ENCODE data around the gene ANKS1B. TPM values are rescaled to one million over a fixed set of nuclear protein-coding genes. Genes with fewer than 3 reads are reported as not detected.
"Not testable (repeated sequence)": the region's sequence is repeated elsewhere in the genome, so short reads cannot be mapped to it uniquely, and the experiment has no call there.

The ANKS1B gene
- total RNA-seq, 8 experiments from 2014 or later = 4.4 to 49.1 (median 14.2) TPM

GRCh38 chr12:99619389-99620158, 365.2 kb downstream of the ANKS1B start:
- Histone ChIP-seq H3K4me1 (replicated peaks in 1 of 2) (no peaks in the 10 kb centered on the region), H3K4me3 (no peak overlapping the region), H3K27ac (no peak overlapping the region)
- WGBS, 10 experiments = 0 to 83% (median 38%) methylated on average over 1 to 5 of the region's 7 CpGs
- in situ Hi-C loops (cut with MboI; ENCODE audit: low pct_unique_long_range_greater_than_20kb in 2 of 9, low sequenced_read_pairs in 9 of 9, unreplicated experiment in 9 of 9) = loop anchor here in 1 of 9 experiments (25.0 kb wide), 2 partner anchors 232 to 582 kb away; no protein-coding TSS in a partner anchor
- ATAC-seq (replicated peaks in 6 of 8) = peak in 4 of 8 experiments; percentile 31 to 76 (median 62)

DNA sequence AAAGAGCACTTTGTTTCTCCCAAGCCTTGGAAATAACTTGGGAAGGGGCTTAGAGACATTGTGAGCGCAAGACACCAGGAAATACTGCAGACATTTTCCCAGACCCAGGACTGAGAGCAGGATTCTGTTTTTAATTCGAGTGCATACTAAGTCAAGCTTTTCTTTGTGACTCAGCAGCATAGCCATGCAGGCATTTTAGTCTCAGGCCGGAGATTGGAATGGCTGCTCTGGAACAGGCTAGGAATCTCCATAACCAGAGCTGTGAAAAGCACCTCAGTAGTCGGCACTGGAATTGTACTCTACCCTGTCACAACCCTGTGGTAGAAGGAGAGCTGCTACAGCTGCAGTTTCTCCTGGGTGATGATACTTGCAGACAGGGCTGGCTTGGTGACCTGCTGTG, 366.1 kb downstream of the ANKS1B start:
- no peak for ATAC-seq (replicated peaks in 6 of 8)
- Histone ChIP-seq H3K4me3 (no peak overlapping the region), H3K4me1 (replicated peaks in 1 of 2) (no peaks in the 10 kb centered on the region), H3K27ac (no peak overlapping the region)
- WGBS, 10 experiments = 0 to 100% (median 71%) methylated on average over 1 to 4 of the region's 4 CpGs; no CpG with 5 or more reads in 1 of the 10 experiments
- in situ Hi-C loops (cut with MboI; ENCODE audit: low pct_unique_long_range_greater_than_20kb in 2 of 9, low sequenced_read_pairs in 9 of 9, unreplicated experiment in 9 of 9) = loop anchor here in 1 of 9 experiments (25.0 kb wide), 2 partner anchors 231 to 581 kb away; no protein-coding TSS in a partner anchor

GRCh38 chr12:99611599-99611998, 373.1 kb downstream of the ANKS1B start:
- no peak overlapping the region for H3K4me3 ChIP-seq
- ATAC-seq (replicated peaks in 6 of 8) = peak in 2 of 8 experiments; percentile 20 to 68
- H3K27ac ChIP-seq = no peak overlapping the region
- WGBS, 10 experiments = 12 to 100% (median 80%) methylated on average over 1 to 3 of the region's 3 CpGs
- in situ Hi-C loops (cut with MboI; ENCODE audit: low pct_unique_long_range_greater_than_20kb in 2 of 9, low sequenced_read_pairs in 9 of 9, unreplicated experiment in 9 of 9) = loop anchor here in 1 of 9 experiments (25.0 kb wide), 2 partner anchors 224 to 574 kb away; no protein-coding TSS in a partner anchor
- H3K4me1 ChIP-seq (replicated peaks in 1 of 2) = no peaks in the 10 kb centered on the region

- no peak overlapping the region for H3K27ac ChIP-seq
- no peak for ATAC-seq (replicated peaks in 6 of 8)
- in situ Hi-C loops (cut with MboI; ENCODE audit: low pct_unique_long_range_greater_than_20kb in 2 of 9, low sequenced_read_pairs in 9 of 9, unreplicated experiment in 9 of 9) = loop anchor here in 1 of 9 experiments (25.0 kb wide), 2 partner anchors 224 to 574 kb away; no protein-coding TSS in a partner anchor
- WGBS, 10 experiments = 4 to 100% (median 68%) methylated on average over 2 to 3 of the region's 3 CpGs; no CpG with 5 or more reads in 3 of the 10 experiments
- no peak overlapping the region for H3K4me3 ChIP-seq
- H3K4me1 ChIP-seq (replicated peaks in 1 of 2) = no peaks in the 10 kb centered on the region
Observed at GRCh38 chr12:99611117-99611516, 373.6 kb downstream of the ANKS1B start.

DNA sequence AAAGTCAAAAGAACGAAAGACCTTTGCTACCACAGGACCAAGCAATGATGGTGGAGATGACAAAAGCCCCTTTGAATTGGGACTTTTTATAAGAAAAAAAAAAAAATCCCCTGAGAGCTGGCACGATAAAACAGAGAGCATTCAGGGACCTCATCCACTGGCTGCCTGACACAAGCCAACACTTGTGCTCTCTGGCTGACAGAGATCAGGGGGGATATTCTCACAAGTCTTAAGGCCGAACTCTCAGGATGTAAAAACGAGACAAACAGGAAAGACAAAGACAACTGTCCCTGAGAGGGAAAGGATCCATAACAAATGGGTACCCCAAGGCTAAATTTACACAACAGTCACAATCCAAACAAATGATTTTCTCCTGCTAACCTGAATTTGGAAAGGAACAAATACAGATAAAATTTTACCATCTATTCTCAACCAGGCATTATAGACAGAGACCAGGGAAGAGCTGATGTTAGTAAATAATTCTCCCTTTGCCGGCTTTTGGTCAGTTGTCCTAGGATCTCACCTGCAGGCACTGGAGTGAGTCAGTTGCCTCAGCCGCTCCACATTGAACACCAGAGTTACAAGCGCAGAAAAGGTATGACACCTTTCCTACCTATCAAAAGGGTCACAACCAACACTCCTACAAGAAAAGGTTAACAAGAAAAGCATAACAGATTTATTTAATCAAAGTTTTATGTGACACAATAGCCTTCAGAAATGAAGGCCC, 375.1 kb downstream of the ANKS1B start:
- no peaks in the 10 kb centered on the region for H3K4me1 ChIP-seq (replicated peaks in 1 of 2)
- in situ Hi-C loops (cut with MboI; ENCODE audit: low pct_unique_long_range_greater_than_20kb in 2 of 9, low sequenced_read_pairs in 9 of 9, unreplicated experiment in 9 of 9) = loop anchor here in 1 of 9 experiments (25.0 kb wide), 2 partner anchors 222 to 572 kb away; no protein-coding TSS in a partner anchor
- 32 to 100% (median 61%) methylated on average over 1 to 6 of the region's 7 CpGs; no CpG with 5 or more reads in 1 of the 10 experiments for WGBS, 10 experiments
- H3K4me3 ChIP-seq = no peak overlapping the region
- no peak for ATAC-seq (replicated peaks in 6 of 8)
- no peak overlapping the region for H3K27ac ChIP-seq

- Histone ChIP-seq H3K27ac (no peak overlapping the region), H3K4me3 (no peak overlapping the region)
- 0 to 60% (median 41%) methylated on average over 1 to 5 of the region's 5 CpGs; no CpG with 5 or more reads in 4 of the 10 experiments for WGBS, 10 experiments
Observed at GRCh38 chr12:99600388-99600787, 384.3 kb downstream of the ANKS1B start.

GRCh38 chr12:99598785-99599184, 386.0 kb downstream of the ANKS1B start:
- no peak for ATAC-seq (replicated peaks in 6 of 8)
- no peak overlapping the region for H3K27ac ChIP-seq
- in situ Hi-C loops (cut with MboI; ENCODE audit: low pct_unique_long_range_greater_than_20kb in 2 of 9, low sequenced_read_pairs in 9 of 9, unreplicated experiment in 9 of 9) = no loop called here
- H3K4me3 ChIP-seq = no peak overlapping the region
- H3K4me1 ChIP-seq (replicated peaks in 1 of 2) = peaks cover 2 to 7% of the 10 kb centered on the region in 2 donors
- WGBS, 10 experiments = 0 to 100% (median 90%) methylated on average over 1 to 2 of the region's 2 CpGs; no CpG with 5 or more reads in 3 of the 10 experiments

More at GRCh38 chr12:99600388-99600787, 384.3 kb downstream of the ANKS1B start:
- in situ Hi-C loops (cut with MboI; ENCODE audit: low pct_unique_long_range_greater_than_20kb in 2 of 9, low sequenced_read_pairs in 9 of 9, unreplicated experiment in 9 of 9) = loop anchor here in 1 of 9 experiments (25.0 kb wide), 2 partner anchors 213 to 563 kb away; no protein-coding TSS in a partner anchor
- H3K4me1 ChIP-seq (replicated peaks in 1 of 2) = peaks cover 2 to 7% of the 10 kb centered on the region in 2 donors
- ATAC-seq (replicated peaks in 6 of 8) = peak in 5 of 8 experiments; percentile 50 to 90 (median 86)

DNA sequence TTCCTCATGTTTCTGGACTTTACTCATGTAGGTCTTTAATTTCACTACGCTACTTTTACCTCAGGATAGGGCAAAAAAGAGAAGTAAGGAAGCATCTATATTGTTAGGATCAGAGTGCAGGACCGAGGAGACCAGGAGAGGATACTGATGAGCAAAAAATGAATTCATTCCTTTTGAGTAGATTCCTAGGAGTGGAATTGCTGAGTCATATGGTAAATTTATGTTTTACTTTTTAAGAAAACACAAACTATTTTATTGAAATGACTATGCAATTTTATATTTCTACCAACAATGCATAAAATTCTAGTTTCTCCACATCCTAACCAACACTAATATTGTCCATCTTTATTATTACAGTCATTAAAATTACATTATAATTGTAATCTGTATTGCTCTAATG, 388.0 kb downstream of the ANKS1B start:
- no peak overlapping the region for H3K4me3 ChIP-seq
- WGBS, 10 experiments = 36 to 100% (median 83%) methylated on average over 1 to 2 of the region's 2 CpGs; no CpG with 5 or more reads in 1 of the 10 experiments
- H3K4me1 ChIP-seq (replicated peaks in 1 of 2) = peaks cover 2 to 7% of the 10 kb centered on the region in 2 donors
- H3K27ac ChIP-seq = no peak overlapping the region
- in situ Hi-C loops (cut with MboI; ENCODE audit: low pct_unique_long_range_greater_than_20kb in 2 of 9, low sequenced_read_pairs in 9 of 9, unreplicated experiment in 9 of 9) = no loop called here
- no peak for ATAC-seq (replicated peaks in 6 of 8)

GRCh38 chr12:99577125-99577524, 407.6 kb downstream of the ANKS1B start:
- H3K4me1 ChIP-seq (replicated peaks in 1 of 2); H3K27ac ChIP-seq; in situ Hi-C loops (cut with MboI; ENCODE audit: low pct_unique_long_range_greater_than_20kb in 2 of 9, low sequenced_read_pairs in 9 of 9, unreplicated experiment in 9 of 9); H3K4me3 ChIP-seq; ATAC-seq (replicated peaks in 6 of 8): not testable (repeated sequence)
- WGBS, 10 experiments = 7 to 100% (median 96%) methylated on average over 1 of the region's 1 CpG; no CpG with 5 or more reads in 1 of the 10 experiments

GRCh38 chr12:99573980-99574379, 410.8 kb downstream of the ANKS1B start:
- peaks cover 0 to 3% of the 10 kb centered on the region in 2 donors for H3K4me1 ChIP-seq (replicated peaks in 1 of 2)
- no peak overlapping the region for H3K27ac ChIP-seq
- in situ Hi-C loops (cut with MboI; ENCODE audit: low pct_unique_long_range_greater_than_20kb in 2 of 9, low sequenced_read_pairs in 9 of 9, unreplicated experiment in 9 of 9) = no loop called here
- WGBS, 10 experiments = 0 to 69% (median 43%) methylated on average over 1 to 2 of the region's 2 CpGs; no CpG with 5 or more reads in 2 of the 10 experiments
- peak in 2 of 8 experiments; percentile 23 to 80 for ATAC-seq (replicated peaks in 6 of 8)
- no peak overlapping the region for H3K4me3 ChIP-seq

DNA sequence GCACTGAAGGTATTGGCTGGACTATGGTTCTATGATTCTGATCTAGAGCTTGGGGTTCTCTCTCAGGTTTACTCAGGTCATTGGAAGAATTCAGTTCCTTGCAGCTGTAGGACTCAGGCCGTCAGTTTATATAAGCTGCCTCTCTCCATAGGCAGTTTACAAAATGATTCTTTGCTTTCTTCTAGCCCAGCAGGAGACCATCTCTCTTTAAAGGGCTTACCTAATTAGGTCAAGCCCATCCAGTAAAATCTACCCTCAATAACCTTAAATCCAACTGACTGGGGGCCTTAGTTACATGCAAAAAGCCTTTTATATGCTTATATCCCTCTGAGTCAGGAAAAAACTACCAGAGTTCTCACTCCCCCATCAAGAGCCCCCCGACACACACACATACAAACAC, 417.7 kb downstream of the ANKS1B start:
- Histone ChIP-seq H3K4me1 (replicated peaks in 1 of 2) (no peaks in the 10 kb centered on the region), H3K27ac (no peak overlapping the region), H3K4me3 (no peak overlapping the region)
- no peak for ATAC-seq (replicated peaks in 6 of 8)
- in situ Hi-C loops (cut with MboI; ENCODE audit: low pct_unique_long_range_greater_than_20kb in 2 of 9, low sequenced_read_pairs in 9 of 9, unreplicated experiment in 9 of 9) = no loop called here
- 0 to 59% (median 20%) methylated on average over 1 to 2 of the region's 2 CpGs; no CpG with 5 or more reads in 3 of the 10 experiments for WGBS, 10 experiments

DNA sequence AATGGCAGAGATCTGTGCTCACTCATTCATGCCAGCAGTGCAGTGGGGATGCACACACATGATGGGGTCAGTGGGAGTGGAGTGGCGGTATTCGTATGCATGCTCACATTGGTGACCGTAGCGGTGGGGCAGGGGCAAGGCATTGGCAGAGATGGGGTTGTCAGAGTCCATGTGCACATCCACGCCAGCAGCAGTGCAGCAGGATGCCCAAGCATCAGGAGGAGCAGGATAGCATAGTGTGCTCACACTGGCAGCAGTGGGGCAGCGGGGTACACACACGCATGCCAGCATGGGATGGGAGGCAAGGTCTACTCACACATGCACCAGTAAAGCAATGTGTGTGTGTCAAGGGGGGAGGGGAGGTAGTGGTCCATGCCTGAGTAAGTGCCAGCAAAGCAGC, 426.6 kb downstream of the ANKS1B start:
- Histone ChIP-seq H3K27ac (no peak overlapping the region), H3K4me1 (replicated peaks in 1 of 2) (no peaks in the 10 kb centered on the region), H3K4me3 (no peak overlapping the region)
- no peak for ATAC-seq (replicated peaks in 6 of 8)
- in situ Hi-C loops (cut with MboI; ENCODE audit: low pct_unique_long_range_greater_than_20kb in 2 of 9, low sequenced_read_pairs in 9 of 9, unreplicated experiment in 9 of 9) = no loop called here
- 88 to 100% (median 93%) methylated on average over 1 to 5 of the region's 7 CpGs; no CpG with 5 or more reads in 7 of the 10 experiments for WGBS, 10 experiments

All from motor neuron (in vitro differentiated cells).